Fibroblast of lung (primary cell): Measurements from ENCODE around the gene CSTB. TPM values are rescaled to one million over a fixed set of nuclear protein-coding genes. Genes with fewer than 3 reads are reported as not detected.

ENCODE experiments used
- DNase-seq, 2 donors: peaks; one replicate each; pipeline versions ENCODE4 v3.0.0 to v3.0.0-alpha.2; 2010; ENCODE audit warnings: low read depth in 2 of 2
- H2AFZ ChIP-seq: 2 replicates; pipeline ENCODE4 v1.5.1; 2012; ENCODE audit warnings: low read length, control low read depth, inconsistent platforms
- H3K27ac ChIP-seq: 2 replicates; pipeline ENCODE4 v1.5.1; 2011; ENCODE audit warnings: low read length, control low read depth; ENCODE audit not compliant: insufficient read depth
- H3K27me3 ChIP-seq: 2 replicates; pipeline ENCODE4 v1.5.1; 2011; ENCODE audit warnings: mild to moderate bottlenecking, low read length; ENCODE audit not compliant: control insufficient read depth, insufficient read depth
- H3K36me3 ChIP-seq: 2 replicates; pipeline ENCODE4 v1.5.1; 2011; ENCODE audit warnings: low read length; ENCODE audit not compliant: control insufficient read depth, insufficient read depth
- H3K4me1 ChIP-seq: 2 replicates; pipeline ENCODE4 v1.5.1; 2011; ENCODE audit warnings: low read length; ENCODE audit not compliant: control insufficient read depth, insufficient read depth; ENCODE audit errors: extremely low read depth
- H3K4me2 ChIP-seq: 2 replicates; pipeline ENCODE4 v1.5.1; 2011; ENCODE audit warnings: low read length, control low read depth; ENCODE audit not compliant: insufficient read depth; ENCODE audit errors: extremely low read depth
- H3K4me3 ChIP-seq, 4 experiments: fragments of 200-600 bp in 1 of 4; sonication (generic) in 1 of 4; replicated peaks in 1 of 4; 2 replicates each; pipeline ENCODE4 v1.5.1; 2011 to 2016; ENCODE audit warnings: low read length in 4 of 4, low read depth in 3 of 4, mild to moderate bottlenecking in 3 of 4, control low read depth in 2 of 4, inconsistent platforms in 1 of 4, mixed read lengths in 1 of 4; ENCODE audit not compliant: insufficient read depth in 1 of 4; ENCODE audit errors: control extremely low read depth in 1 of 4
- H3K79me2 ChIP-seq: 2 replicates; pipeline ENCODE4 v1.5.1; 2012; ENCODE audit warnings: mild to moderate bottlenecking, low read length, inconsistent platforms; ENCODE audit not compliant: control insufficient read depth, insufficient read depth
- H3K9ac ChIP-seq: 2 replicates; pipeline ENCODE4 v1.5.1; 2011; ENCODE audit warnings: mild to moderate bottlenecking, low read length, control low read depth; ENCODE audit not compliant: insufficient read depth
- H3K9me3 ChIP-seq: 2 replicates; pipeline ENCODE4 v1.5.1; 2012; ENCODE audit warnings: low read depth, low read length; ENCODE audit not compliant: control insufficient read depth, insufficient read depth
- H4K20me1 ChIP-seq: 2 replicates; pipeline ENCODE4 v1.5.1; 2011; ENCODE audit warnings: low read length; ENCODE audit not compliant: control insufficient read depth, insufficient read depth; ENCODE audit errors: extremely low read depth
- EZH2 ChIP-seq: IDR thresholded peaks from 2 replicates; pipeline ENCODE4 v1.5.1; 2012; ENCODE audit warnings: low read length, control low read depth, mild to moderate bottlenecking; ENCODE audit errors: missing control alignments
- polyA plus RNA-seq, 2 donors: library from polyadenylated mRNA; depleted of rRNA in 1 of 2; stranded (reverse) in 1 of 2; unstranded in 1 of 2; fragments of >200 nt; gene quantifications; 2 replicates each; pipeline ENCODE4 v1.2.1, GENCODE V29; 2011 to 2012; ENCODE audit warnings: missing spikeins in 1 of 2
- total RNA-seq: library from RNA; depleted of rRNA; stranded (reverse); fragments of >200 nt; gene quantifications from 2 replicates; pipeline ENCODE4 v1.2.1, GENCODE V29; 2014
- TF ChIP-seq, protein P1 (sequence below), 2 donors: IDR thresholded peaks in 1 of 2; conservative IDR thresholded peaks in 1 of 2; 1 replicate in 1 of 2; 2 replicates in 1 of 2; pipeline ENCODE4 v1.5.1; 2011 to 2012; ENCODE audit warnings: low read length in 2 of 2, control low read depth in 1 of 2, inconsistent platforms in 1 of 2, low read depth in 1 of 2, mild to moderate bottlenecking in 1 of 2

Gene CSTB
- total and polyA plus RNA-seq, 2 donors (not counting 1 experiment from before 2014, with no cell fraction given) = 24.8 to 72.5 TPM

GRCh38 chr21:43820466-43820865 is 44.4 kb upstream of the CSTB start:
- Histone ChIP-seq H4K20me1 (no peaks in the 10 kb centered on the region), H3K4me3 (no peak overlapping the region), H3K79me2 (no peaks in the 10 kb centered on the region), H3K27me3 (no peaks in the 10 kb centered on the region), H3K4me2 (no peak overlapping the region), H2AFZ (no peak overlapping the region), H3K9ac (no peak overlapping the region), H3K4me1 (no peaks in the 10 kb centered on the region), H3K36me3 (no peaks in the 10 kb centered on the region), H3K27ac (no peak overlapping the region), H3K9me3 (no peaks in the 10 kb centered on the region)
- no peak for TF ChIP-seq EZH2
- TF ChIP-seq, protein P1, sequence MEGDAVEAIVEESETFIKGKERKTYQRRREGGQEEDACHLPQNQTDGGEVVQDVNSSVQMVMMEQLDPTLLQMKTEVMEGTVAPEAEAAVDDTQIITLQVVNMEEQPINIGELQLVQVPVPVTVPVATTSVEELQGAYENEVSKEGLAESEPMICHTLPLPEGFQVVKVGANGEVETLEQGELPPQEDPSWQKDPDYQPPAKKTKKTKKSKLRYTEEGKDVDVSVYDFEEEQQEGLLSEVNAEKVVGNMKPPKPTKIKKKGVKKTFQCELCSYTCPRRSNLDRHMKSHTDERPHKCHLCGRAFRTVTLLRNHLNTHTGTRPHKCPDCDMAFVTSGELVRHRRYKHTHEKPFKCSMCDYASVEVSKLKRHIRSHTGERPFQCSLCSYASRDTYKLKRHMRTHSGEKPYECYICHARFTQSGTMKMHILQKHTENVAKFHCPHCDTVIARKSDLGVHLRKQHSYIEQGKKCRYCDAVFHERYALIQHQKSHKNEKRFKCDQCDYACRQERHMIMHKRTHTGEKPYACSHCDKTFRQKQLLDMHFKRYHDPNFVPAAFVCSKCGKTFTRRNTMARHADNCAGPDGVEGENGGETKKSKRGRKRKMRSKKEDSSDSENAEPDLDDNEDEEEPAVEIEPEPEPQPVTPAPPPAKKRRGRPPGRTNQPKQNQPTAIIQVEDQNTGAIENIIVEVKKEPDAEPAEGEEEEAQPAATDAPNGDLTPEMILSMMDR (conservative IDR thresholded peaks at IDR 0.05 in 1 of 2, IDR thresholded peaks at IDR 0.05 in 1 of 2; ENCODE audit: low read depth in 1 of 2, low read length in 2 of 2) = no peak
- DNase-seq = no peak

- H3K4me2 ChIP-seq = no peak overlapping the region
- H3K79me2 ChIP-seq = no peaks in the 10 kb centered on the region
- no peaks in the 10 kb centered on the region for H3K27me3 ChIP-seq
- no peak overlapping the region for H3K4me3 ChIP-seq
- no peak overlapping the region for H2AFZ ChIP-seq
- no peaks in the 10 kb centered on the region for H3K36me3 ChIP-seq
- H3K9me3 ChIP-seq = no peaks in the 10 kb centered on the region
- H3K9ac ChIP-seq = no peak overlapping the region
- no peaks in the 10 kb centered on the region for H3K4me1 ChIP-seq
- no peak overlapping the region for H3K27ac ChIP-seq
- TF ChIP-seq EZH2 = no peak
- TF ChIP-seq, protein P1 (conservative IDR thresholded peaks at IDR 0.05 in 1 of 2, IDR thresholded peaks at IDR 0.05 in 1 of 2; ENCODE audit: low read depth in 1 of 2, low read length in 2 of 2) = no peak
- H4K20me1 ChIP-seq = no peaks in the 10 kb centered on the region
- DNase-seq = no peak
Measured at GRCh38 chr21:43819511-43820405, 43.6 kb upstream of the CSTB start.

DNA sequence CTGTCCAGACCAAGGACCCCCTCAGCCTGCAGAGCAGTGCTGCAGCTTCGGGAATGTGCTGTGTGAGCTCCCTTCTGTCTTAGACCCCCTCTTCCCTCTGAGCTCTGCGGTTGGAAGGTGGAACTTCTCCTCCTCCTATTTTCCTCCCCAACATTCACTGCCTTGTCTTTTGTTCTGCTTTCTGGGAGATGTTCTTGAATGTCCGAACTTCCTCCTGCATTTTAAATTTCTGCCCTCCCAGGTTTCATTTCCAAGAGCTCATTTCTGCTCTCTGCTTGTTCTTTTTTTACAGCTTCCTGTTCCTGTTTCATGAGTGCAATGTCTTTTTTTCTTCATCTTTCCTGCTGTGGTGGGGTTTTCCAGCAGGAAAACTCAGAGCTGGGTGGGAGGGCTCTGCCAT is 42.6 kb upstream of the CSTB start:
- Histone ChIP-seq H3K4me1 (no peaks in the 10 kb centered on the region), H3K79me2 (no peaks in the 10 kb centered on the region), H3K9me3 (no peaks in the 10 kb centered on the region), H3K27me3 (no peaks in the 10 kb centered on the region), H3K27ac (no peak overlapping the region), H3K4me2 (no peak overlapping the region), H3K4me3 (no peak overlapping the region), H2AFZ (no peak overlapping the region), H3K36me3 (no peaks in the 10 kb centered on the region), H4K20me1 (no peaks in the 10 kb centered on the region), H3K9ac (no peak overlapping the region)
- no peak for DNase-seq
- TF ChIP-seq, protein P1 (conservative IDR thresholded peaks at IDR 0.05 in 1 of 2, IDR thresholded peaks at IDR 0.05 in 1 of 2; ENCODE audit: low read depth in 1 of 2, low read length in 2 of 2) = no peak
- no peak for TF ChIP-seq EZH2
